ENCODE measurements around the gene CDH12. TPM values are rescaled to one million over a fixed set of nuclear protein-coding genes. Genes with fewer than 3 reads are reported as not detected.
A peak's percentile ranks its signal among the peaks of the same experiment; 100 is the strongest.
"Not testable (repeated sequence)": the region's sequence is repeated elsewhere in the genome, so short reads cannot be mapped to it uniquely, and the experiment has no call there.

The CDH12 gene
- total RNA-seq, 4 donors from 2014 or later, result 0.12 TPM; not detected in 3

- TF ChIP-seq, protein P1, sequence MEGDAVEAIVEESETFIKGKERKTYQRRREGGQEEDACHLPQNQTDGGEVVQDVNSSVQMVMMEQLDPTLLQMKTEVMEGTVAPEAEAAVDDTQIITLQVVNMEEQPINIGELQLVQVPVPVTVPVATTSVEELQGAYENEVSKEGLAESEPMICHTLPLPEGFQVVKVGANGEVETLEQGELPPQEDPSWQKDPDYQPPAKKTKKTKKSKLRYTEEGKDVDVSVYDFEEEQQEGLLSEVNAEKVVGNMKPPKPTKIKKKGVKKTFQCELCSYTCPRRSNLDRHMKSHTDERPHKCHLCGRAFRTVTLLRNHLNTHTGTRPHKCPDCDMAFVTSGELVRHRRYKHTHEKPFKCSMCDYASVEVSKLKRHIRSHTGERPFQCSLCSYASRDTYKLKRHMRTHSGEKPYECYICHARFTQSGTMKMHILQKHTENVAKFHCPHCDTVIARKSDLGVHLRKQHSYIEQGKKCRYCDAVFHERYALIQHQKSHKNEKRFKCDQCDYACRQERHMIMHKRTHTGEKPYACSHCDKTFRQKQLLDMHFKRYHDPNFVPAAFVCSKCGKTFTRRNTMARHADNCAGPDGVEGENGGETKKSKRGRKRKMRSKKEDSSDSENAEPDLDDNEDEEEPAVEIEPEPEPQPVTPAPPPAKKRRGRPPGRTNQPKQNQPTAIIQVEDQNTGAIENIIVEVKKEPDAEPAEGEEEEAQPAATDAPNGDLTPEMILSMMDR (IDR thresholded peaks at IDR 0.05), result no peak
- TF ChIP-seq POLR2AphosphoS5 (IDR thresholded peaks at IDR 0.05) (no peak), EP300 (IDR thresholded peaks at IDR 0.05) (no peak), POLR2A (IDR thresholded peaks at IDR 0.05) (no peak)
- Histone ChIP-seq H3K4me3 (no peak overlapping the region), H3K27me3 (no peaks in the 10 kb centered on the region), H3K36me3 (no peaks in the 10 kb centered on the region), H3K9me3 (no peaks in the 10 kb centered on the region), H3K4me1 (no peaks in the 10 kb centered on the region), H3K27ac (no peak overlapping the region)
- 61 to 68% methylated on average over 4 of the region's 4 CpGs for WGBS, 2 donors (ENCODE audit: low coverage in 1 of 2)
- no peak for ATAC-seq
Measured at GRCh38 chr5:22892441-22892840, 39.3 kb upstream of the CDH12 start.

DNA sequence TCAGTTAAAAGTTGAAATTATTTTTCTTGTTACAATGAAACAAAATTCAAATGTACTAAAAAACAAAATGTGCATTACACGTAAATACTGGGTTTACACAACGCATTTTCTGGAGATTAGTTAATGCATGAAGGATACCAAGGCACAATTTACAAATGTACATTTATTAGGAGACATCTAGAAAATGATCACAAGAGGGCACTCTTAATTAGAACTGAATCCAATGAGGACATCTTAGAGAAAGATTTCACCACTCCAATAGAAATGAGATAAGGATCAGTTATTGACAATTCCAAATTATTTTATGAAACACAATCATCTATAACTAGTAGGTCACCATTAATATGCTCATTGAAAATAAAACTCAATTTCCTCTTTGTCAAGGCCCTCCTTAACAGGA is 36.6 kb upstream of the CDH12 start:
- WGBS, 2 donors (ENCODE audit: low coverage in 1 of 2), result 75 to 77% methylated on average over 2 of the region's 2 CpGs
- H3K9me3 ChIP-seq, result no peaks in the 10 kb centered on the region
- ATAC-seq, result no peak
- no peak overlapping the region for H3K4me3 ChIP-seq
- H3K27ac ChIP-seq, result no peak overlapping the region
- no peak for TF ChIP-seq EP300 (IDR thresholded peaks at IDR 0.05)
- TF ChIP-seq, protein P1 (IDR thresholded peaks at IDR 0.05), result peak in 1 of 4 experiments; percentile 17
- H3K4me1 ChIP-seq, result no peaks in the 10 kb centered on the region
- H3K36me3 ChIP-seq, result no peaks in the 10 kb centered on the region
- H3K27me3 ChIP-seq, result no peaks in the 10 kb centered on the region

DNA sequence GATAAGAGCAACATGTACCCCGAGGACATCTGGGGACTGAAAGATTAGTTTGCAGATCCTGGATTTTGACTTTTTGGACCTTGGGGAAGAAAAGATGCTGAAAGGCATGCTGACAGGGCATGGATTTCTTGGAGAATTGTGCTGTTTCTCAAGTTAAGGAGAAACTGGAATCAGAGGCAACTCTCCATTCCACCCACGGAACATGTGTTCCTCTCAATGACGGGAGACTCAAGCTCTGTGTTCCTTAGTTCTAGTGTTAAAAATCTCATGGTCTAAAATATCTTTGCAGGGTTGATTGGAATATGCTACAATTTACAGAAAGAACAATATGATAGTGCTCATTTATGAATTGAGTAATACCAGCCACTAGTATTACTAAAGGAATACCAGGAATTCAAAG is 34.4 kb upstream of the CDH12 start:
- H3K27me3 ChIP-seq, result no peaks in the 10 kb centered on the region
- H3K4me3 ChIP-seq, result no peak overlapping the region
- H3K27ac ChIP-seq, result no peak overlapping the region
- no peak for ATAC-seq
- H3K9me3 ChIP-seq, result no peaks in the 10 kb centered on the region
- WGBS, 2 donors (ENCODE audit: low coverage in 1 of 2), result 71 to 87% methylated on average over 3 of the region's 3 CpGs
- no peaks in the 10 kb centered on the region for H3K36me3 ChIP-seq
- no peak for TF ChIP-seq POLR2AphosphoS5 (IDR thresholded peaks at IDR 0.05)
- no peak for TF ChIP-seq POLR2A (IDR thresholded peaks at IDR 0.05)
- TF ChIP-seq, protein P1 (IDR thresholded peaks at IDR 0.05), result no peak
- no peak for TF ChIP-seq EP300 (IDR thresholded peaks at IDR 0.05)
- no peaks in the 10 kb centered on the region for H3K4me1 ChIP-seq

DNA sequence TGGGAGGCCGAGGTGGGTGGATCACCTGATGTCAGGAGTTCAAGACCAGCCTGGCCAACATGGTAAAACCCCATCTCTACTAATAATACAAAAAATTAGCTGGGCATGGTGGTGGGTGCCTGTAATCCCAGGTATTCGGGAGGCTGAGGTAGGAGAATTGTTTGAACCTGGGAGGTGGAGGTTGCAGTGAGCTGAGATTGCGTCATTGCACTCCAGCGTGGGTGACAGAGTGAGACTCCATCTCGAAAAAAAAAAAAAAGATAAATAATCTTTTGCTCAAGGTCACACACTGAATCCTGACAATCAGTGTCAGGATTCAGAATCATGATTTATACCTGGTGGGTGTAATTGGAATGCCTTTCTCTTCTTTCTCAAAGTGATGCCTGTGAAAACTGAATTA is 5.8 kb upstream of the CDH12 start:
- ATAC-seq, result not testable (repeated sequence)

GRCh38 chr5:22855824-22856223 is 2.7 kb upstream of the CDH12 start:
- Histone ChIP-seq H3K4me1 (peaks cover 0 to 11% (median 0%) of the 10 kb centered on the region in 3 donors), H3K4me3 (no peak overlapping the region), H3K9me3 (no peaks in the 10 kb centered on the region), H3K27ac (no peak overlapping the region), H3K36me3 (no peaks in the 10 kb centered on the region), H3K27me3 (peaks cover 17% of the 10 kb centered on the region)
- 72 to 85% methylated on average over 4 of the region's 4 CpGs for WGBS, 2 donors (ENCODE audit: low coverage in 1 of 2)
- ATAC-seq, result no peak
- no peak for TF ChIP-seq POLR2AphosphoS5 (IDR thresholded peaks at IDR 0.05)
- no peak for TF ChIP-seq EP300 (IDR thresholded peaks at IDR 0.05)
- TF ChIP-seq, protein P1 (IDR thresholded peaks at IDR 0.05), result no peak
- no peak for TF ChIP-seq POLR2A (IDR thresholded peaks at IDR 0.05)

More for the DNA sequence above, 5.8 kb upstream of the CDH12 start:
- WGBS, 2 donors (ENCODE audit: low coverage in 1 of 2), result 79 to 85% methylated on average over 2 to 4 of the region's 5 CpGs
- not testable (repeated sequence) for H3K9me3 ChIP-seq, H3K27me3 ChIP-seq, H3K4me3 ChIP-seq, H3K27ac ChIP-seq, H3K4me1 ChIP-seq, H3K36me3 ChIP-seq

Measured in gastroesophageal sphincter (tissue), 4 donors.